ENCODE results near the gene CGNL1.

Gene CGNL1

GRCh38 chr15:57599296-57599810 is 223.0 kb downstream of the CGNL1 start:
- no peak for DNase-seq (ENCODE audit: low spot score)

GRCh38 chr15:57600197-57600596 is 223.9 kb downstream of the CGNL1 start:
- no peak for DNase-seq (ENCODE audit: low spot score)
